Mesendoderm (in vitro differentiated cells): ENCODE results near the gene ERC2.

ENCODE experiments used
- DNase-seq: peaks from one replicate; pipeline ENCODE4 v3.0.0; 2013
- H2AK5ac ChIP-seq: 2 replicates; pipeline ENCODE4 v1.6.1; 2013; ENCODE audit warnings: low read length, inconsistent platforms
- H2BK120ac ChIP-seq: 2 replicates; pipeline ENCODE4 v1.6.1; 2013; ENCODE audit warnings: low read depth, mild to moderate bottlenecking, low read length, moderate library complexity, mixed read lengths
- H2BK15ac ChIP-seq: replicated peaks from 2 replicates; pipeline ENCODE4 v1.6.1; 2013; ENCODE audit warnings: low read depth, mild to moderate bottlenecking, moderate library complexity
- H2BK5ac ChIP-seq: 2 replicates; pipeline ENCODE4 v1.6.1; 2013; ENCODE audit warnings: low read length, inconsistent platforms
- H3K18ac ChIP-seq: 2 replicates; pipeline ENCODE4 v1.6.1; 2013; ENCODE audit warnings: mild to moderate bottlenecking, low read length, mixed read lengths
- H3K23ac ChIP-seq: one replicate; pipeline ENCODE4 v1.6.1; 2013; ENCODE audit warnings: low read length
- H3K27ac ChIP-seq: 2 replicates; pipeline ENCODE4 v1.5.1; 2013; ENCODE audit warnings: low read depth, mild to moderate bottlenecking, inconsistent platforms, low read length, moderate library complexity
- H3K27me3 ChIP-seq: 2 replicates; pipeline ENCODE4 v1.6.1; 2013; ENCODE audit warnings: low read length, control low read depth, mild to moderate bottlenecking, inconsistent platforms; ENCODE audit not compliant: insufficient read depth, poor library complexity
- H3K36me3 ChIP-seq: 2 replicates; pipeline ENCODE4 v1.6.1; 2013; ENCODE audit warnings: low read length, inconsistent platforms; ENCODE audit not compliant: control insufficient read depth, insufficient read depth
- H3K4ac ChIP-seq: one replicate; pipeline ENCODE4 v1.6.1; 2013; ENCODE audit warnings: low read depth, mild to moderate bottlenecking, low read length, moderate library complexity
- H3K4me1 ChIP-seq: 2 replicates; pipeline ENCODE4 v1.6.1; 2013; ENCODE audit warnings: low read depth, low read length, inconsistent platforms; ENCODE audit not compliant: control insufficient read depth
- H3K4me2 ChIP-seq: 2 replicates; pipeline ENCODE4 v1.6.1; 2013; ENCODE audit warnings: low read length
- H3K4me3 ChIP-seq: 2 replicates; pipeline ENCODE4 v1.5.1; 2013; ENCODE audit warnings: mild to moderate bottlenecking, low read length
- H3K56ac ChIP-seq: one replicate; pipeline ENCODE4 v1.6.1; 2013; ENCODE audit warnings: low read length
- H3K79me1 ChIP-seq: 2 replicates; pipeline ENCODE4 v1.6.1; 2013; ENCODE audit warnings: low read length, inconsistent platforms
- H3K79me2 ChIP-seq: 2 replicates; pipeline ENCODE4 v1.6.1; 2013; ENCODE audit warnings: mild to moderate bottlenecking, low read length; ENCODE audit not compliant: control insufficient read depth, insufficient read depth
- H3K9ac ChIP-seq: 2 replicates; pipeline ENCODE4 v1.6.1; 2013; ENCODE audit warnings: low read length, inconsistent platforms
- H4K5ac ChIP-seq: one replicate; pipeline ENCODE4 v1.6.1; 2013; ENCODE audit warnings: low read length
- H4K8ac ChIP-seq: one replicate; pipeline ENCODE4 v1.6.1; 2013; ENCODE audit warnings: low read depth, mild to moderate bottlenecking, control low read depth, low read length, moderate library complexity
- WGBS: extraction: QIAGEN DNeasy Blood & Tissue Kit; methylation state at CpG from one replicate; pipeline ENCODE4 v1.1.7; 2013; ENCODE audit warnings: low lambda C conversion rate, missing lambda C conversion rate; ENCODE audit not compliant: insufficient coverage; ENCODE audit errors: extremely low coverage; 5-methylcytosine and 5-hydroxymethylcytosine counted together

ERC2 gene

GRCh38 chr3:55923207-55923606 is 545.1 kb downstream of the ERC2 start:
- H2BK15ac ChIP-seq = no peak overlapping the region
- no peak overlapping the region for H3K9ac ChIP-seq
- no peak overlapping the region for H3K56ac ChIP-seq
- WGBS = no CpG with 5 or more reads among the region's 2 CpGs
- H3K4ac ChIP-seq = no peak overlapping the region
- no peak overlapping the region for H3K23ac ChIP-seq
- H2BK5ac ChIP-seq = no peak overlapping the region
- H3K36me3 ChIP-seq = no peaks in the 10 kb centered on the region
- H3K4me2 ChIP-seq = no peak overlapping the region
- H3K4me3 ChIP-seq = no peak overlapping the region
- H4K5ac ChIP-seq = no peak overlapping the region
- no peak overlapping the region for H4K8ac ChIP-seq
- H3K79me2 ChIP-seq = no peaks in the 10 kb centered on the region
- no peaks in the 10 kb centered on the region for H3K79me1 ChIP-seq
- DNase-seq = no peak
- no peak overlapping the region for H2BK120ac ChIP-seq
- H3K4me1 ChIP-seq = no peaks in the 10 kb centered on the region
- H2AK5ac ChIP-seq = no peak overlapping the region
- no peaks in the 10 kb centered on the region for H3K27me3 ChIP-seq
- H3K18ac ChIP-seq = no peak overlapping the region
- H3K27ac ChIP-seq = no peak overlapping the region

- no peaks in the 10 kb centered on the region for H3K27me3 ChIP-seq
- H3K36me3 ChIP-seq = no peaks in the 10 kb centered on the region
- no peak overlapping the region for H3K56ac ChIP-seq
- H2AK5ac ChIP-seq = no peak overlapping the region
- no peak overlapping the region for H3K4me2 ChIP-seq
- H4K8ac ChIP-seq = no peak overlapping the region
- no peak overlapping the region for H3K4me3 ChIP-seq
- no peak overlapping the region for H2BK120ac ChIP-seq
- no peak overlapping the region for H3K9ac ChIP-seq
- H3K79me2 ChIP-seq = no peaks in the 10 kb centered on the region
- no peak overlapping the region for H3K4ac ChIP-seq
- no peak overlapping the region for H3K23ac ChIP-seq
- no peak overlapping the region for H2BK5ac ChIP-seq
- no peaks in the 10 kb centered on the region for H3K79me1 ChIP-seq
- no peaks in the 10 kb centered on the region for H3K4me1 ChIP-seq
- no peak overlapping the region for H4K5ac ChIP-seq
- no peak overlapping the region for H3K27ac ChIP-seq
- DNase-seq = no peak
- no CpG with 5 or more reads among the region's 2 CpGs for WGBS
- no peak overlapping the region for H2BK15ac ChIP-seq
- H3K18ac ChIP-seq = no peak overlapping the region
Observed at GRCh38 chr3:55912880-55913279, 555.4 kb downstream of the ERC2 start.

GRCh38 chr3:55911266-55911665 is 557.0 kb downstream of the ERC2 start:
- no peak for DNase-seq

GRCh38 chr3:55910543-55910942 is 557.7 kb downstream of the ERC2 start:
- Histone ChIP-seq H3K4ac (no peak overlapping the region), H3K9ac (no peak overlapping the region), H3K18ac (no peak overlapping the region), H3K23ac (no peak overlapping the region), H3K4me3 (no peak overlapping the region), H3K4me2 (no peak overlapping the region), H2BK15ac (no peak overlapping the region), H2BK5ac (no peak overlapping the region), H3K36me3 (no peaks in the 10 kb centered on the region), H3K56ac (no peak overlapping the region), H2AK5ac (no peak overlapping the region), H3K27me3 (no peaks in the 10 kb centered on the region), H3K4me1 (no peaks in the 10 kb centered on the region), H3K79me2 (no peaks in the 10 kb centered on the region), H3K79me1 (no peaks in the 10 kb centered on the region), H3K27ac (no peak overlapping the region), H4K5ac (no peak overlapping the region), H2BK120ac (no peak overlapping the region), H4K8ac (no peak overlapping the region)
- no CpG with 5 or more reads among the region's 1 CpG for WGBS
- DNase-seq = no peak

More at GRCh38 chr3:55911266-55911665, 557.0 kb downstream of the ERC2 start:
- Histone ChIP-seq H3K4me2 (no peak overlapping the region), H2BK120ac (no peak overlapping the region), H2AK5ac (no peak overlapping the region), H2BK5ac (no peak overlapping the region), H4K8ac (no peak overlapping the region), H3K27me3 (no peaks in the 10 kb centered on the region), H4K5ac (no peak overlapping the region), H3K4me1 (no peaks in the 10 kb centered on the region), H3K4me3 (no peak overlapping the region), H3K56ac (no peak overlapping the region), H3K36me3 (no peaks in the 10 kb centered on the region), H2BK15ac (no peak overlapping the region), H3K79me2 (no peaks in the 10 kb centered on the region), H3K18ac (no peak overlapping the region), H3K27ac (no peak overlapping the region), H3K9ac (no peak overlapping the region), H3K23ac (no peak overlapping the region), H3K4ac (no peak overlapping the region), H3K79me1 (no peaks in the 10 kb centered on the region)
- WGBS = no CpG with 5 or more reads among the region's 4 CpGs

GRCh38 chr3:55909373-55909772 is 558.9 kb downstream of the ERC2 start:
- Histone ChIP-seq H3K9ac (no peak overlapping the region), H3K4me1 (no peaks in the 10 kb centered on the region), H3K4me2 (no peak overlapping the region), H4K5ac (no peak overlapping the region), H4K8ac (no peak overlapping the region), H3K4ac (no peak overlapping the region), H3K23ac (no peak overlapping the region), H3K18ac (no peak overlapping the region), H2BK15ac (no peak overlapping the region), H3K4me3 (no peak overlapping the region), H3K79me2 (no peaks in the 10 kb centered on the region), H2BK5ac (no peak overlapping the region), H3K27ac (no peak overlapping the region), H3K36me3 (no peaks in the 10 kb centered on the region), H3K79me1 (no peaks in the 10 kb centered on the region), H3K27me3 (no peaks in the 10 kb centered on the region), H2BK120ac (no peak overlapping the region), H3K56ac (no peak overlapping the region), H2AK5ac (no peak overlapping the region)
- WGBS = no CpG with 5 or more reads among the region's 3 CpGs
- no peak for DNase-seq

- Histone ChIP-seq H3K36me3 (no peaks in the 10 kb centered on the region), H3K56ac (no peak overlapping the region), H2BK15ac (no peak overlapping the region), H3K27ac (no peak overlapping the region), H3K79me1 (no peaks in the 10 kb centered on the region), H3K4me1 (no peaks in the 10 kb centered on the region), H3K18ac (no peak overlapping the region), H3K4me3 (no peak overlapping the region), H3K4ac (no peak overlapping the region), H3K27me3 (no peaks in the 10 kb centered on the region), H3K9ac (no peak overlapping the region), H3K4me2 (no peak overlapping the region), H2BK120ac (no peak overlapping the region), H4K5ac (no peak overlapping the region), H3K23ac (no peak overlapping the region), H2AK5ac (no peak overlapping the region), H2BK5ac (no peak overlapping the region), H4K8ac (no peak overlapping the region), H3K79me2 (no peaks in the 10 kb centered on the region)
- no CpG with 5 or more reads among the region's 3 CpGs for WGBS
- DNase-seq = no peak
Observed at GRCh38 chr3:55907616-55908015, 560.7 kb downstream of the ERC2 start.
